ENCODE data around the gene PELI2.

The PELI2 gene

GRCh38 chr14:56217380-56218045, 99.3 kb downstream of the PELI2 start:
- Histone ChIP-seq H3K14ac (ENCODE audit: low read length) (no peak overlapping the region), H3K9ac (ENCODE audit: low read depth, low read length, poor library complexity) (no peak overlapping the region), H2BK15ac (ENCODE audit: low read length) (no peak overlapping the region), H3K79me1 (ENCODE audit: low read depth, low read length) (peaks cover under 1% of the 10 kb centered on the region), H3K4me3 (ENCODE audit: low read length in 2 of 2) (no peak overlapping the region), H3K4ac (ENCODE audit: low read length) (no peak overlapping the region), H4K8ac (ENCODE audit: low read depth, low read length) (no peak overlapping the region), H3K23ac (ENCODE audit: low read depth, low read length, poor library complexity) (no peak overlapping the region), H3K27ac (replicated peaks; ENCODE audit: low read length) (no peak overlapping the region), H2BK5ac (ENCODE audit: low read length) (no peak overlapping the region), H2BK120ac (ENCODE audit: low read depth, low read length) (no peak overlapping the region), H3K27me3 (ENCODE audit: control insufficient read depth in 3 of 3, insufficient read depth in 3 of 3, low read depth in 1 of 3, low read length in 3 of 3) (no peaks in the 10 kb centered on the region), H3K18ac (ENCODE audit: low read length) (no peak overlapping the region), H3K36me3 (replicated peaks in 1 of 2; ENCODE audit: control insufficient read depth in 2 of 2, insufficient read depth in 2 of 2, low read length in 2 of 2) (no peaks in the 10 kb centered on the region), H2AK5ac (ENCODE audit: low read depth, low read length) (no peak overlapping the region), H3K9me3 (replicated peaks in 1 of 2; ENCODE audit: control insufficient read depth in 2 of 2, insufficient read depth in 1 of 2, low read depth in 1 of 2, low read length in 2 of 2) (no peaks in the 10 kb centered on the region), H4K91ac (ENCODE audit: low read depth, low read length, poor library complexity) (no peak overlapping the region), H2BK12ac (ENCODE audit: low read length) (no peak overlapping the region), H3K4me2 (ENCODE audit: insufficient read depth, low read length, poor library complexity, severe bottlenecking) (no peak overlapping the region), H3K4me1 (ENCODE audit: control insufficient read depth in 2 of 2, insufficient read depth in 1 of 2, low read depth in 1 of 2, low read length in 2 of 2) (peaks cover 19 to 47% of the 10 kb centered on the region in 2 donors), H2AFZ (ENCODE audit: low read length) (no peak overlapping the region)
- no CpG with 5 or more reads among the region's 7 CpGs for WGBS, 2 donors (ENCODE audit: extremely low coverage in 2 of 2, insufficient read length in 2 of 2, insufficient replicate concordance in 1 of 2)
- DNase-seq (ENCODE audit: low spot score): no peak

- Histone ChIP-seq H2BK15ac (ENCODE audit: low read length) (no peak overlapping the region), H3K14ac (ENCODE audit: low read length) (no peak overlapping the region), H4K8ac (ENCODE audit: low read depth, low read length) (no peak overlapping the region), H3K23ac (ENCODE audit: low read depth, low read length, poor library complexity) (no peak overlapping the region), H2AFZ (ENCODE audit: low read length) (no peak overlapping the region), H3K79me1 (ENCODE audit: low read depth, low read length) (peaks cover 3% of the 10 kb centered on the region), H3K4ac (ENCODE audit: low read length) (no peak overlapping the region), H2BK120ac (ENCODE audit: low read depth, low read length) (no peak overlapping the region), H3K4me1 (ENCODE audit: control insufficient read depth in 2 of 2, insufficient read depth in 1 of 2, low read depth in 1 of 2, low read length in 2 of 2) (peaks cover 10 to 35% of the 10 kb centered on the region in 2 donors), H3K36me3 (replicated peaks in 1 of 2; ENCODE audit: control insufficient read depth in 2 of 2, insufficient read depth in 2 of 2, low read length in 2 of 2) (peaks cover 0 to 2% of the 10 kb centered on the region in 2 donors), H3K18ac (ENCODE audit: low read length) (no peak overlapping the region), H4K91ac (ENCODE audit: low read depth, low read length, poor library complexity) (no peak overlapping the region), H3K27ac (replicated peaks; ENCODE audit: low read length) (no peak overlapping the region), H2BK12ac (ENCODE audit: low read length) (no peak overlapping the region), H3K27me3 (ENCODE audit: control insufficient read depth in 3 of 3, insufficient read depth in 3 of 3, low read depth in 1 of 3, low read length in 3 of 3) (no peaks in the 10 kb centered on the region), H3K4me2 (ENCODE audit: insufficient read depth, low read length, poor library complexity, severe bottlenecking) (no peak overlapping the region), H3K9ac (ENCODE audit: low read depth, low read length, poor library complexity) (no peak overlapping the region), H3K9me3 (replicated peaks in 1 of 2; ENCODE audit: control insufficient read depth in 2 of 2, insufficient read depth in 1 of 2, low read depth in 1 of 2, low read length in 2 of 2) (no peaks in the 10 kb centered on the region), H2AK5ac (ENCODE audit: low read depth, low read length) (no peak overlapping the region), H2BK5ac (ENCODE audit: low read length) (no peak overlapping the region), H3K4me3 (ENCODE audit: low read length in 2 of 2) (no peak overlapping the region)
- DNase-seq (ENCODE audit: low spot score): no peak
- WGBS, 2 donors (ENCODE audit: extremely low coverage in 2 of 2, insufficient read length in 2 of 2, insufficient replicate concordance in 1 of 2): no CpG with 5 or more reads among the region's 7 CpGs
Observed at GRCh38 chr14:56219666-56220413, 101.6 kb downstream of the PELI2 start.

DNA sequence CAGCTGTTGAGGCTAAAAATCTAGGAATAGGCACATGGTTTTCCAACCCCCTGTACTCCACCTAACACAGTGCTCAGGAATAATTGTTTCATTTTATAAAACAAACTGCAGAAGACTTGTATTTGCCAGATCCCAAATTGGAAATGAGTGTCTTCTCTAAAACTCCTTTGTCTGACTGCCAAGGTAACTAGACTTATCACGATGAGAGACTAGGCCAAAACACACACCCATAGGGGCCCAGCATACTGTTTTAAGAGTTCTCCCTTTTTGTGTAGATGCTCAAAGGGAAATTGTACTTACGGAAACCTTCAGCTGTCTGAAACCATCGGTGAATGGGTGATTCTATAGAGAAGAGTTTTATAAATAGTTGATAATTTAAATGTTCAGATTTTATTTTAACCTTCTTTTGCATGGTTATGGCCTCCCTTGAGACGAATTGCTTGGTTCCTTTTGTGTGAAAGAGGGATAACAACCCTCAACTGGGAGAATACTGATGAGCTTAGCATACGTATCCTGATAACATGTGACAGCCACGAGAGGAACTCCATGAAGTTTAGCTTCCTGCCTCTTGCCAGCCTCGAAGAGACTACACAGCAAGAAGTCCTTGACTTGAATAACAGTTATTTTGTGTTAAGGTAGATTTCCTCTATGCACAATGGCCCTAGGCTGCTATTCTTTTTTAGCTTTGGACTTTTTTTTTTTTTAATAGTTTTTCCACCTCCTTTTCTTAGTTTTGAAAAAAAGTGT, 103.3 kb downstream of the PELI2 start:
- Histone ChIP-seq H3K18ac (ENCODE audit: low read length) (no peak overlapping the region), H3K4me1 (ENCODE audit: control insufficient read depth in 2 of 2, insufficient read depth in 1 of 2, low read depth in 1 of 2, low read length in 2 of 2) (peaks cover 10 to 29% of the 10 kb centered on the region in 2 donors), H2BK15ac (ENCODE audit: low read length) (no peak overlapping the region), H4K91ac (ENCODE audit: low read depth, low read length, poor library complexity) (no peak overlapping the region), H3K4ac (ENCODE audit: low read length) (no peak overlapping the region), H3K27ac (replicated peaks; ENCODE audit: low read length) (no peak overlapping the region), H3K27me3 (ENCODE audit: control insufficient read depth in 3 of 3, insufficient read depth in 3 of 3, low read depth in 1 of 3, low read length in 3 of 3) (no peaks in the 10 kb centered on the region), H2BK12ac (ENCODE audit: low read length) (no peak overlapping the region), H4K8ac (ENCODE audit: low read depth, low read length) (no peak overlapping the region), H3K79me1 (ENCODE audit: low read depth, low read length) (peaks cover 3% of the 10 kb centered on the region), H3K36me3 (replicated peaks in 1 of 2; ENCODE audit: control insufficient read depth in 2 of 2, insufficient read depth in 2 of 2, low read length in 2 of 2) (peaks cover 0 to 2% of the 10 kb centered on the region in 2 donors), H2BK5ac (ENCODE audit: low read length) (no peak overlapping the region), H3K9ac (ENCODE audit: low read depth, low read length, poor library complexity) (no peak overlapping the region), H3K23ac (ENCODE audit: low read depth, low read length, poor library complexity) (no peak overlapping the region), H2AK5ac (ENCODE audit: low read depth, low read length) (no peak overlapping the region), H2AFZ (ENCODE audit: low read length) (no peak overlapping the region), H3K14ac (ENCODE audit: low read length) (no peak overlapping the region), H3K4me2 (ENCODE audit: insufficient read depth, low read length, poor library complexity, severe bottlenecking) (no peak overlapping the region), H3K4me3 (ENCODE audit: low read length in 2 of 2) (no peak overlapping the region), H3K9me3 (replicated peaks in 1 of 2; ENCODE audit: control insufficient read depth in 2 of 2, insufficient read depth in 1 of 2, low read depth in 1 of 2, low read length in 2 of 2) (no peaks in the 10 kb centered on the region), H2BK120ac (ENCODE audit: low read depth, low read length) (no peak overlapping the region)
- DNase-seq (ENCODE audit: low spot score): no peak
- no CpG with 5 or more reads among the region's 7 CpGs for WGBS, 2 donors (ENCODE audit: extremely low coverage in 2 of 2, insufficient read length in 2 of 2, insufficient replicate concordance in 1 of 2)

DNA sequence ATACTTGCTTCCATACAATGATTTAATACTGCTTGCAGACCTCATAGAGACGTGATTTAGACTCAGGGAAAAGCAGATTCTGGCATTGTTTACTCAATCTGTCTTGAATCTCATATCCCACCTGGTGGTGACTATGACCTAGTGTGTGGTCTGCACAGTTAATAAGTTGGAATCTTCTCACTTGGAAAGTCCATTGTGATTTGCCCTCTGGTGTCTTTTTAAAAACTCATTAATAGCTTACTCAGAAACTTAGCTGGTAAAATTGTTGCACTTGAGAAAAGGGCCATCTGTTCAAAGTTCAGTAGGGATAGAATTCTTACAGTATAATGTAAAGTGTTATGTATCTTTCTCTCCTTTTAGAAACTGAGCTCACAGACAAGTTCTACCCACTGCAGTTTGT, 106.0 kb downstream of the PELI2 start:
- Histone ChIP-seq H2BK5ac (ENCODE audit: low read length) (no peak overlapping the region), H4K8ac (ENCODE audit: low read depth, low read length) (no peak overlapping the region), H3K79me1 (ENCODE audit: low read depth, low read length) (peaks cover 3% of the 10 kb centered on the region), H3K4me3 (ENCODE audit: low read length in 2 of 2) (no peak overlapping the region), H3K27ac (replicated peaks; ENCODE audit: low read length) (no peak overlapping the region), H4K91ac (ENCODE audit: low read depth, low read length, poor library complexity) (no peak overlapping the region), H3K9me3 (replicated peaks in 1 of 2; ENCODE audit: control insufficient read depth in 2 of 2, insufficient read depth in 1 of 2, low read depth in 1 of 2, low read length in 2 of 2) (no peaks in the 10 kb centered on the region), H2BK12ac (ENCODE audit: low read length) (no peak overlapping the region), H3K23ac (ENCODE audit: low read depth, low read length, poor library complexity) (no peak overlapping the region), H3K18ac (ENCODE audit: low read length) (no peak overlapping the region), H3K27me3 (ENCODE audit: control insufficient read depth in 3 of 3, insufficient read depth in 3 of 3, low read depth in 1 of 3, low read length in 3 of 3) (no peaks in the 10 kb centered on the region), H2BK120ac (ENCODE audit: low read depth, low read length) (no peak overlapping the region), H3K4ac (ENCODE audit: low read length) (no peak overlapping the region), H3K4me2 (ENCODE audit: insufficient read depth, low read length, poor library complexity, severe bottlenecking) (no peak overlapping the region), H2AFZ (ENCODE audit: low read length) (no peak overlapping the region), H2AK5ac (ENCODE audit: low read depth, low read length) (no peak overlapping the region), H3K9ac (ENCODE audit: low read depth, low read length, poor library complexity) (no peak overlapping the region), H3K14ac (ENCODE audit: low read length) (no peak overlapping the region), H3K36me3 (replicated peaks in 1 of 2; ENCODE audit: control insufficient read depth in 2 of 2, insufficient read depth in 2 of 2, low read length in 2 of 2) (peaks cover 0 to 2% of the 10 kb centered on the region in 2 donors), H3K4me1 (ENCODE audit: control insufficient read depth in 2 of 2, insufficient read depth in 1 of 2, low read depth in 1 of 2, low read length in 2 of 2) (peaks cover 8 to 23% of the 10 kb centered on the region in 2 donors), H2BK15ac (ENCODE audit: low read length) (no peak overlapping the region)
- whole genome bisulfite sequencing, 2 donors (ENCODE audit: extremely low coverage in 2 of 2, insufficient read length in 2 of 2, insufficient replicate concordance in 1 of 2): no CpG with 5 or more reads among the region's 1 CpG
- no peak for DNase-seq (ENCODE audit: low spot score)
